Activated T-helper 1 cell treated with Interleukin-2 at 50 U/mL for 16 hours (primary cell): ENCODE measurements around the gene VPS4A.

Experiments
- DNase-seq: peaks from one replicate; pipeline ENCODE4 v3.0.0-alpha.2; 2020; ENCODE audit warnings: low read depth

The VPS4A gene

GRCh38 chr16:69366431-69366830 is 55.3 kb downstream of the VPS4A start:
- no peak for DNase-seq

- DNase-seq, result no peak
Measured at GRCh38 chr16:69367980-69368379, 56.8 kb downstream of the VPS4A start.

GRCh38 chr16:69368866-69369265 is 57.7 kb downstream of the VPS4A start:
- no peak for DNase-seq

GRCh38 chr16:69371564-69371963 is 60.4 kb downstream of the VPS4A start:
- no peak for DNase-seq

- DNase-seq, result no peak
Measured at GRCh38 chr16:69373019-69373418, 61.9 kb downstream of the VPS4A start.
